Islet of Langerhans (tissue), 1 donor: ENCODE results near the gene CHL1.
A peak's percentile ranks its signal among the peaks of the same experiment; 100 is the strongest.

ENCODE experiments used
- FAIRE-seq: peaks from one replicate; lab custom pipeline; 2011; peaks lifted over from hg19 to GRCh38; lab: Jason Lieb, UNC

The CHL1 gene, protein sequence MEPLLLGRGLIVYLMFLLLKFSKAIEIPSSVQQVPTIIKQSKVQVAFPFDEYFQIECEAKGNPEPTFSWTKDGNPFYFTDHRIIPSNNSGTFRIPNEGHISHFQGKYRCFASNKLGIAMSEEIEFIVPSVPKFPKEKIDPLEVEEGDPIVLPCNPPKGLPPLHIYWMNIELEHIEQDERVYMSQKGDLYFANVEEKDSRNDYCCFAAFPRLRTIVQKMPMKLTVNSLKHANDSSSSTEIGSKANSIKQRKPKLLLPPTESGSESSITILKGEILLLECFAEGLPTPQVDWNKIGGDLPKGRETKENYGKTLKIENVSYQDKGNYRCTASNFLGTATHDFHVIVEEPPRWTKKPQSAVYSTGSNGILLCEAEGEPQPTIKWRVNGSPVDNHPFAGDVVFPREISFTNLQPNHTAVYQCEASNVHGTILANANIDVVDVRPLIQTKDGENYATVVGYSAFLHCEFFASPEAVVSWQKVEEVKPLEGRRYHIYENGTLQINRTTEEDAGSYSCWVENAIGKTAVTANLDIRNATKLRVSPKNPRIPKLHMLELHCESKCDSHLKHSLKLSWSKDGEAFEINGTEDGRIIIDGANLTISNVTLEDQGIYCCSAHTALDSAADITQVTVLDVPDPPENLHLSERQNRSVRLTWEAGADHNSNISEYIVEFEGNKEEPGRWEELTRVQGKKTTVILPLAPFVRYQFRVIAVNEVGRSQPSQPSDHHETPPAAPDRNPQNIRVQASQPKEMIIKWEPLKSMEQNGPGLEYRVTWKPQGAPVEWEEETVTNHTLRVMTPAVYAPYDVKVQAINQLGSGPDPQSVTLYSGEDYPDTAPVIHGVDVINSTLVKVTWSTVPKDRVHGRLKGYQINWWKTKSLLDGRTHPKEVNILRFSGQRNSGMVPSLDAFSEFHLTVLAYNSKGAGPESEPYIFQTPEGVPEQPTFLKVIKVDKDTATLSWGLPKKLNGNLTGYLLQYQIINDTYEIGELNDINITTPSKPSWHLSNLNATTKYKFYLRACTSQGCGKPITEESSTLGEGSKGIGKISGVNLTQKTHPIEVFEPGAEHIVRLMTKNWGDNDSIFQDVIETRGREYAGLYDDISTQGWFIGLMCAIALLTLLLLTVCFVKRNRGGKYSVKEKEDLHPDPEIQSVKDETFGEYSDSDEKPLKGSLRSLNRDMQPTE (N-terminal part only)

GRCh38 chr3:196311-197148, at the start of gene CHL1:
TSS of gene CHL1 (plus strand) at chr3:196763. CDS start at chr3:319777, 123,014 bp downstream.
- no peak for FAIRE-seq

GRCh38 chr3:151614-152189, 44.9 kb upstream of the CHL1 start:
- FAIRE-seq, result no peak

- FAIRE-seq, result no peak
Measured at GRCh38 chr3:159974-160373, 36.6 kb upstream of the CHL1 start.

DNA sequence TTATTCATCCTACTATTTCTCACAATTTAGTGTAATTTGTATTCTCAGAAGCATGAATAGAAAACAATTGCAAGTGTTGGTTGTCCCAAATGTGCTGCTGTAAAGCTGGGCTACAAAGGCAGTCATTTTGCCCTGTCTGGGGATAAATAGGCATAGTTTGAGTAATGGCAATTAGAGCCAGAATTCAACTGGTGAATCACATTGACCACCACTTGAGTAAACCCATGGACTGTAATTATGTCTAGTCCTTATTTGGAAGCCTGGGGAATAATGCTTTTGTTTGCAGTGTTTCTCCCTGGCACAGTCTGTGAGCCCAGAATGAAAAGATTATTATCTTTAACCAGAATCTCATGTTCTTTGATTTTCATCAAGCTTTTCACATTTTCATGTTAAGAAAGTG, 30.5 kb upstream of the CHL1 start:
- FAIRE-seq, result no peak

DNA sequence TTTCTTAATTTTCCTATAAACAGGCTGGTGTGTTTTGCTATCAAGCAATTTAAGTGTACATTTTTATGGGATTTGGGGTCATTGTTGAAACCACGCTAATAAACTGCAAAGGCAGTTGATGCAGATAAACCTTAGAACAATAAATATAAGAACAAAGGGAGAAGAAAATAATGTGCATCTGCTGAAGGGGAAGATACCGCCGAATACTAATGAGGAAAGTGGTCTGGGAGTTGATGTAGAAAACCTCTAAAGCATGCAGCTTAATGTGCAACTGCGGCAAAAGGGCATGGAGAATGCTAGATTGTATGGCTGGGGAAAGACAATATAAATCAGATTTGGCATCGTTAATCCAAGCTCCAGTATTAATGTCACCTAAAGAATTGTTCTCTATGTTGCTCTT, 29.8 kb upstream of the CHL1 start:
- no peak for FAIRE-seq

GRCh38 chr3:173886-174285, 22.7 kb upstream of the CHL1 start:
- no peak for FAIRE-seq

DNA sequence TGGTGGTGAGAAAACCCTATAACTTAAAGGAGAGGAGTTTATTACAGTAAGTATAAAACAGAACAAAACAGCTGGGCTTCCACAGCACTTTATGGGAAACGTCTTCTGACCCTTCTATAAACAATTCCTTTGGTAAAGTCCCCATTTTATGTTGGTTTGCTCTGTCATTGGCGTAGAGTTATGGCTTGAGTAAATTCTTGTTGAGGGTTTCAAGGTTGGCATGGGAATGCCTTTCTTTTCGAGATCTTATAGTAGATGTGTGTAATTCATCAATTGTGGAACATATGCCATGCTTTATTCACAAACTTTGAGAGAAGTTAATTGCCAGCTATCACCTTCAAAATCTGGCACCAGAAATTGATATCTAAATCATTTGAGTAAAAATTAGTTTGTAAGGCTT, 11.6 kb upstream of the CHL1 start:
- FAIRE-seq, result no peak

- no peak for FAIRE-seq
Measured at GRCh38 chr3:192215-192929, 4.2 kb upstream of the CHL1 start.

DNA sequence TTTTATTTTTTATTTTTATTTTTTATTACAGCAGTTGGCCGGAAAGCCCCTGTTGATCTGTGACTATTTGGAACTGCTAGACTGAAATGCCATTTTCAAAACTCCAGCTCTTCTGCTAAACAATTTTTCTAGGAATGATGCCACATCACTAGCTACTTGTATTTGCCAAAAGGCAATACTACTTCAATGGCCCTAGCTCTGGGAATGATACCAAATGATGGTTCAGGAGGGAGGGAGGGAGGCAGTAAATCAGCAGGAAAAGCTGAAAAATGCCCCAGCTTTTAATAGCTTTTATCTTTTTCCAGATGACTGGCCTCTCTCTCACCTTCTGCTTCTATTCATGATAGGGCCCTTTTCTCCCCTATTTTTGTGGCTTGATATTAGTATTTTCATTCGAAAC, 2.6 kb upstream of the CHL1 start:
- FAIRE-seq, result no peak

DNA sequence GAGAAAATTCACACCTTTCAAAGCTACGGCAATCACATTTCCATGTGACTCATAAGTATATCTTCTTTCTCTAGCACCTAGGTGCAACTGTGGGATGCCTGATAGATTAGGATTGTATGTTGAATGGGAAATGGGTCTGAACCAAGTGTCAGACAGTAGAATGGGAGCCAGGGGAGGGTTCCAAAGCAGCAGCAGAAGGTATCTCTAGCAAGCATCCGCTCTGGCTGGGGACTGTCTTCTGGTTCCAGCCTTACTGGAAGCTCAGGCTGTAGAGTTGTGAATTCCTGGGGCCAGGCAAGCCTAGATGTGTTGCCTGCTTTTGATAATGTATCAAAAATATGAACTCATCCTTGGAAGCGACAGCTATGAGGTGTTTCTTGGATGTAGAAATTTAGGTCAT, 2.1 kb upstream of the CHL1 start:
- no peak for FAIRE-seq

DNA sequence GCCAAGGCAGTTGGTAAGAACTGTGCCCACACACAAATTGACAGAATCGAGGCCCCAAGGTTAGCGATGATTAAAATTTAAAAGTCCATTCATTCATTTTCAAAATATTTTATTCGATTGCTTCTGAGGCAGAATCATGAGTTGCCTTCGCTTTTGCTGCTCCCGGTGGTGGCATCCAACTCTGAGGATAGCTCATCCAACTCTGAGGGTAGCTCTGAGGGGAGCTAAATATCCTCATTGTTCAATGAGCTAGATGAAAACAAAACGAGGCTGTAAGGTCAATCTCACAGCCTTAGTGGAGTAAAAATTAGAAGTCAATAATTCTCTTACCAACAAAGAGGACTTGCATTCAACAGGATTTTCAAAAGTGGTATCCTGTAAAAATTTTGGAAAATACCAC, 897 bp upstream of the CHL1 start:
- no peak for FAIRE-seq

DNA sequence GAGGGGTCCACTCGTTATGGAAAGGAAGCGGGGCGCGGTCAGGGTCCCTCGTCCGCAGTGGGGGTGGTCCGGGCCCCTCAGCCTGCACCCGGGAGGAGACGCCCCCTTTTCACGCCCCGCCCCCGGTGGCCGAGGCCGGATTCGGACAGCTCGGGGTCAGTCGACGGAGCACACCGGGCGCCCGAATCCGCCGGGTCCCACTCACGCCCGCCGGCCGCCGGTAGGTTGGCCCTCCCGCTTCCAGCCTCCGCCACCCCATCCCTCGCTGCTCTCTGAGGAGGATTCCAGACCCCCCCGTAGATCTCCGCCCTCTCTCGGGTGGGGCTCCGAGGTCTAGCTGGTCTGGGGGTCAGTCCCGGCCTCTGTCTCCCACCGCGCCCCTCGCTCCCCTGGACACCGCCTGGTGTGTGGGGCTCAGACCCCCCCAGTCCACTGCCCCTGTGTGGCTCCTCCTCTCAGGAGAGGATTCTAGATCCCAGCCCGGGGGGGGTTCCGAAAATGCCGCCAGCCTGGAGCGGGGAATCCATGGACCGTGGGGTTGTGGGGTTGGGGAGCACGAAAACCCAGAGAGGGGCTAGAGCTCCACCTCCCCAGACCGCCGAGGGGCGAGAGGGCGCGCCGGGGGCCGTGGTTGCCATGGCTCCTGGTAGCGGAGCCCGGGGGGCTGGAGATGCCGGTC, 725 bp downstream of the CHL1 start:
- FAIRE-seq, result no peak

- no peak for FAIRE-seq
Measured at GRCh38 chr3:197828-198491, 1.4 kb downstream of the CHL1 start.

DNA sequence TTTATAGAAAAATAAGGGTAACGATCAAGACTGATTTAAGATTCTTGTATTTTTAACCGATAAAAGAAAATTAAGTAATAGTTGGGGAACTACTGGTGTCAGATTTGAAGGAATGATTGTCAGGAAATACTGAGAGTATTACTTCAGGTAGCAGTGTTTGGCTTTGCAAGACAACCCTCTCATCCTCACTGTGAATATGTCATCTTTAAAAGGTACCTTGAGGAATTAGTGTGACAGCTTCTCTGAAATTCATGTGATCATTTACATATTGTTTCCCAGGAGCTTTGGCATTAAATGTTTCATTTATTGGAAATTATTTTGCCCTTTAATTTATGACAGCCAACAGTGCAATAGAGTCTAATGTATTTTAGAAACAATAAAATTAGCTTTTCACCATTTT, 3.3 kb downstream of the CHL1 start:
- FAIRE-seq, result no peak

DNA sequence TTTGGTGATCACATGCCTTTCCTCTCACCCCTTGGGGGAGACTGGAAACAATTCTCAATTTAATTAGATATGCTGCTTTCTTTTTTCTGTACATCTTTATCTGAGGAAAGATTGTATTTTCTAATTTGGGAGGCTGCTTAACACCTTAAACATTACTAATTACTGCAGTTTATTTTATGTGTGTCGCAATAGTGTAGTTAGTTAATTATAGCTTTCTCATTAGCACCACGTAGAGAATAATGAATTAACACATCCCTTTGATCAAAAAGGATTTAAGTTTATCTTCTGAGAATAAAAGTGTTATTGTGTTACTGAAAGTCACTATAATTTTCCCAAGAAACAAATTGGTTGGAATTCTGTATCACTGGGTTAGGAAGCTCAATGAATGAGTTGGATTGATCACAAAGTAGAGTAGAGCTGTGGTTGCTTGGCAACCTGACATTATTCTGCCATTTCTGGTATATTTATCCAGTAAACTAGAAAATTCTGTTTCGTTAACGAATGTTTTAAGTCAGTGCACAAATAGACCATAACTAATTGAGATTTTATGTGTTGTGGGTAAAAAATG, 4.3 kb downstream of the CHL1 start:
- FAIRE-seq, result peak; percentile 27

- no peak for FAIRE-seq
Measured at GRCh38 chr3:204102-204501, 7.5 kb downstream of the CHL1 start.

GRCh38 chr3:207973-208372, 11.4 kb downstream of the CHL1 start:
- FAIRE-seq, result no peak

- no peak for FAIRE-seq
Measured at GRCh38 chr3:210669-211068, 14.1 kb downstream of the CHL1 start.

DNA sequence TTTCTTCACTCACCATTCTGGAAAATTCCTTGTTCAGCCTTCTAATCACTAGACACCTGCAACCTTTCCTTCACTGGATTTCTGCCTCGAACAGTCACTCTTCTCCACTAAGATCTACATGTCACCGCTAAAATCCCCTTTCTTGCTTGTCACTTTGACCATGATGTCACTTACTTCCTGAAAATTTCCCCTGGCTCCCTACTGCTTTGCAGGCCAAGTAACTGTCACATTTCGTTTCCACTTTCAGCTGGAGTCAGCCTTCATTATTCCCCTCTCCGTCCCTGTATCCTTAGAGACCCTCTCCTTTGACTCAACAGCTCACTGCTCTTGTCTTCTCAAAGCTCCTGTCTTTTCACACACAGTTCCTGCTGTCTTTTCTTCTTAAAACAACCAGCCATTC, 15.9 kb downstream of the CHL1 start:
- no peak for FAIRE-seq
